ENCODE data around the gene CDH1.

- TF ChIP-seq CTCF (conservative IDR thresholded peaks at IDR 0.05; ENCODE audit: low read length): no peak
- no peak for TF ChIP-seq EZH2phosphoT487 (IDR thresholded peaks at IDR 0.05; ENCODE audit: borderline replicate concordance)
Measured at GRCh38 chr16:68737046-68737729, at the start of gene CDH1.

All from Loucy (cell line).